Measurements from ENCODE around the gene RAX2.

RAX2 gene

GRCh38 chr19:3719868-3720267 is 52.2 kb downstream of the RAX2 start:
- DNase-seq (ENCODE audit: insufficient read length, low spot score) = no peak
- no peak for FAIRE-seq
- no peak for TF ChIP-seq CTCF (IDR thresholded peaks at IDR 0.05; ENCODE audit: insufficient read depth, missing control alignments)

All from D721Med (cell line).